GM21717 (cell line): Measurements from ENCODE around the gene ADAD2.

Experiments used
- ATAC-seq: cut with Tn5 transposase; IDR thresholded peaks from one replicate; pipeline ENCODE4 v1.9.1; 2021; ENCODE audit warnings: mild to moderate bottlenecking, moderate library complexity; ENCODE audit not compliant: unreplicated experiment

ADAD2 gene

DNA sequence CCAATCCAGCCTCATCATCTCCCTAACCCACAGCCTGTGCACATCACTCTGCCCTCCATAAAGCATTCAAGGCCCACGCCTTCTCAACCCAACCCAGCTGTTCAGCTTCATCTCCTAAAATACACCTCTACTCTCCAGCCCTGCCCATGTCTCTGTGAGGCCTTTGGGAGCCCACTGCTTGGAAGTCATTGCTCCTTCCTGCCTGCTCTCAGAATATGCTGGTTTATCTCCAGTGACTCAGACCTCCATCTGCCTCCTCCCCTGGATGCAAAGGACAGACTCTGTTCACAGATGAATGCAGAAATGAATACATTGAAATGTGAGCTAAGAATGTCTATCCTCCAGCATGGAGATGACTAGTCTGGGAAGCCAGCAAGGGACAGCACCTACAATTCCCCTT lies 29.9 kb downstream of the ADAD2 start:
- ATAC-seq, result no peak

GRCh38 chr16:84223456-84223855 lies 32.5 kb downstream of the ADAD2 start:
- ATAC-seq, result no peak

GRCh38 chr16:84224554-84224953 lies 33.6 kb downstream of the ADAD2 start:
- ATAC-seq, result no peak

DNA sequence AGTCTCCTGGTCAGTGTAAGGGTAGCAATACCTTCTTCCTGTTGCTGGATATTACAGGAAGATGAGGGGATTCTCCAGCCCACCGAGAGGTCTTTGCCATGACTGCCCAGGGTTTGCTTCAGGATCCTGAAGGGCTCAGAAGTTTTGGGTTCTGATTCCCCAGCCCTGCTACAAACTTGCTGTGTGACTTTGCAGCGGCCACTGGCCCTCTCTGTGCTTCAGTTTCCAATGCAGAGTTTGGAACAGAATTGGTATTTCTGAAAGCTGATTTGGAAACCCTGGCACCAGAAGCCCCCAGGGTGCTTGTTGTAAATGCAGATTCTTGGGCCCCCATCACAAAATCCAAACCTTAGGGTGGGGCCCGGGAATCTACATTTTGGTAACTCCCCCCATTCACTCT lies 34.2 kb downstream of the ADAD2 start:
- ATAC-seq, result no peak

DNA sequence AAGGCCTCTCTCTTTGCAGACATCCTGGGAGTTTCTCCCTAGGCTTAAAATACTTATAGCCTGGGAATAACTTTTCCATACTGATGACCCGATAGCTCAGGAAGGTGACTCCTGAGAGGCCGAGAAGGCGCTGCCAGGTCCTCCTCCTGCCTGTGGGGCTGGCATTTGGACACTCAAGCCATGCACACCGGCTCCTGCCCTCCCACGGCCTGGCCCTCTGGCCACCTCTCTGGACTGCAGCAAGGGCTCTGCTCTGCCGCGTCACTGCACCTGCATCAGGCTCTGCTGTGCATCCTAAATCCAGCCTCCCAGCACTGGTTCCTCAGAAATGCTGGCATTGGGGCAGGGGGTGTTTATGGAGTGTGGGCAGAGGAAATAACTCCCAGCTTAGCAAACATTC lies 34.6 kb downstream of the ADAD2 start:
- no peak for ATAC-seq

- no peak for ATAC-seq
Observed at GRCh38 chr16:84226026-84226425, 35.1 kb downstream of the ADAD2 start.

- no peak for ATAC-seq
Observed at GRCh38 chr16:84227548-84227947, 36.6 kb downstream of the ADAD2 start.

DNA sequence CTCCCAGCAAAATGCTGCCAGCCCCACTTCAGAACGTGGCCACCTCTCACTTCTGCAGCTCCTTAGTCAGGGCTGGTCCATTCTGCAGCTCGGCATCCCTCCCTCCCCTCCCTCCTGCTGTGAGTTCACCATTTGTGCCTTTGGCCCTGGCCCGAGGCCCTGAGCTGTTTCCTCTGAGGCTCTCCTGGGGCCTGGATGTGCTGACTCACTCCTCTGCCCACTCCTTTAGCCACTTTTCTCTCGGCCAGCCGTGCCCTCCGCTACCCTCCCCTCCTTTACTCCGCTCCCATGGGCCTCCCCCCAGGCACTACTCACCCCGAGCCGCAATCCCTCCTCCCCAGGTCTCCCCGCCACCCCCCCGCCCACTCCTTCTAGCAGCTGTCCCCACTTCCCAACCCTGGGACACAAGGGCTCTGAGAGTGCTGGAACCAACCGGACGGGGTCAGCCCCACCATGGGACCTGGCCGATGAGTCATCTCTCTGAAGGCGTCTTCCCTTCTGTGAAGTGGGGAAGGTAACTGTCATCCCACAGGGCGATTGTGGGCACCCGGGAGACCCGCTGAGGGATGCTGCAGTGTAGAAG lies 37.4 kb downstream of the ADAD2 start:
- no peak for ATAC-seq

DNA sequence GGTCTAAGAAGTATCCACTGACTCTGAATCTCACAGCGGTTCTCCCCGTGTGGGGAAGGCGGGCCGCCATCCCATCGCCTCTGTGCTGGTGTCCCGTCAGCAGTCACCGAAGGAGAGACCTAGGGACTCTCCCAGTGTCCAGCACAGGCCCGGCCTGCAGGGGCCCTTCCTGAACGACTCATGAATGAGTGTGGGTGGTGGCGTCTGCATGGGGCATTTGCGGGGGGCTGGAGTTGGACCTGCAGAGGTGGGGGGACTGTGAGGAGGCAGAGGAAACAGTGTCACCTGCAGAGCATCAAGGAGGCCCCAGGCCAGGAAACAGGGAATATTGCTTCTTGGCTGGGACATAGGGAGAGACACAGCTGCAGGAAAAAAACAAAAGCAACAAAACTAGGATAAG lies 38.5 kb downstream of the ADAD2 start:
- no peak for ATAC-seq

- ATAC-seq, result no peak
Observed at GRCh38 chr16:84232060-84232459, 41.1 kb downstream of the ADAD2 start.

DNA sequence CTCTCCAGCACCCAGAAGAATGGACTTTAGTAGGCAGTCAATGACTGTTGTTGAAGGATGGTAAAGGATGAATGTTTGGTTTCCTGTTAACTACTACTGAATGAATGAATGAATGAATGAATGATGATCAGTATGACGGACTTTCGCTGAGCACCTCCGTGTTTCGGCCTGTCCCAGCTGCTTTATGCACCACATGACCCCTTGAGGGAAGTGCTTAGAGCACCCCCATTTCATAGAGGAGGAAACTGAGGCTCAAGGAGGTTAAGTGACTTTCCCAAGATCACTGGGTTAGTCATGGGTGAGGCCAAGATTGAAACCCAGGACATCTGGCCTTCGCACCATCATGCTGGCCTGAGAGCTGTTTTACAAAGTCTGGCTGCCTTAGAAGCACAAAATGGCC lies 42.0 kb downstream of the ADAD2 start:
- ATAC-seq, result no peak

- no peak for ATAC-seq
Observed at GRCh38 chr16:84233748-84234147, 42.8 kb downstream of the ADAD2 start.

- ATAC-seq, result no peak
Observed at GRCh38 chr16:84234321-84235241, 43.6 kb downstream of the ADAD2 start.

DNA sequence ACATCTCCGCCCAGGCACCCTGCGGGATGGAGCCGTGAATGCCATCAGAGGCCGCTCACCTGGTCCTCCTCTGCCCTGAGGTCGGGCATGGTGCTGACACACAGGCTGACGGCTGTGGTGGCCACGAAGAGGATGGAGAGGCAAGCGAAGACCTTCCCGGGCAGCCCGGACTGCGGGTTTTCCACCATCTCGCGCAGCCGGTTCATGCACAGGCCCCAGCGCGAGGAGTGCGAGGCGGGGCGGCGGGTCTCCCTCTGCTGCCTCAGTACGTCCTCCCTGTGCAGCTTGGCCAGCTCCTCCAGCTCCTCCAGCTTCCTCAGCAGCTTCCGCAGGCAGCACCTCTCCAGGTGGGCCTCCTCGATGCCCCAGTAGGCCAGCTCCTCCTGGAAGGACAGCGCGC lies 45.7 kb downstream of the ADAD2 start:
- ATAC-seq, result no peak

- no peak for ATAC-seq
Observed at GRCh38 chr16:84237994-84238750, 47.2 kb downstream of the ADAD2 start.

DNA sequence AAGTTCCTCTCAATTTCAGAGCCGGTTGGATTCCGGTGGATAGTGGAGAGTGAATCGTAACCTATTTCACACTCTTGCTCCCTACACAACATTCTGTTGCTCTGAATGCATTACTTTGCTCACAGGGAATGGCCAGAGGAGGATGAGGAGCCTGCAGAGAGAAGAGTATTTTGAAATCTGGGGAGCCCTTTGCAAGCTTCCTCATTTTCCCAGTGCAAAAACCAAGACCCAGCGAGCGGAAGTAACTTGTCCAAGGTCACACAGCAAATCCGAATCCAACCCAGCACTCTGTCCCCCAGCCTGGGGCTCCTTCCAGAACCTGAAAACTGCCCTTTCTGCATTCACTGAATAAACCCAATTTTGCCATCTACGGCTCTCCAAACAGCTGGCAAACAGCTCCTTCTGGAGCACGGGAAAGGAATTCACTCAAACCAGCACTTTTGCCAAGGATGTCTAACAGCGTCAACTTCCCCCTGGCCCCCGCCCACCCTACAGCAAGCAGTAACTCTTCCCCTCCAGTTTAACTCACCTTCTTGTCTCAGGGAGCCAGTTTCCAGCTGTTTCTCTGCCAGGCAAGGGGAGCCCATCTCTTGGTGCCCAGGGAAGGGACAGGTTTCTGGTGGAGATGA lies 48.3 kb downstream of the ADAD2 start:
- no peak for ATAC-seq

DNA sequence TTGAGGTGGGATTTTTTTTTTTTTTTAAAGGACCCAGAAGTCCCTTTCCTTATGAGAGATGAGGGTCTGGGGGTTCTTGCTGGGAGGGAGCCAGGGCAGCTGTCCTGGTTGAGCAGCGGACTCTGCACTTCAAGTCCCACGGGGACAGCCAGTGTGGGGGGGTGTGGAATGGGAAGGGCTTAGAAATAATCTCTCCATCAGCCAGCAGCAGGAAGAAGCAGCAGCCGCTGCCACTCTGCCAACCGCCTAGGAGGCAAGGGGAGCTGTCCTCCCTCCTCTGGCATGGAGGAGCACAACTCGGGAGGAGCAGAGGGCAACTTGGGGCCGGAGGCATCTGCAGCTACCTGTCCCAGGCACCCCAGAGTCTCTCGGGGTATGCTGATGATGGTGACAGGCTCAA lies 49.0 kb downstream of the ADAD2 start, which contains the start of gene KCNG4:
Gene KCNG4, minus strand, starts transcription at position 104 of the 400 bp plus-strand sequence. CDS start 2,527 bp downstream, outside the sequence.
- no peak for ATAC-seq

- ATAC-seq, result no peak
Observed at GRCh38 chr16:84240455-84240854, 49.5 kb downstream of the ADAD2 start.

DNA sequence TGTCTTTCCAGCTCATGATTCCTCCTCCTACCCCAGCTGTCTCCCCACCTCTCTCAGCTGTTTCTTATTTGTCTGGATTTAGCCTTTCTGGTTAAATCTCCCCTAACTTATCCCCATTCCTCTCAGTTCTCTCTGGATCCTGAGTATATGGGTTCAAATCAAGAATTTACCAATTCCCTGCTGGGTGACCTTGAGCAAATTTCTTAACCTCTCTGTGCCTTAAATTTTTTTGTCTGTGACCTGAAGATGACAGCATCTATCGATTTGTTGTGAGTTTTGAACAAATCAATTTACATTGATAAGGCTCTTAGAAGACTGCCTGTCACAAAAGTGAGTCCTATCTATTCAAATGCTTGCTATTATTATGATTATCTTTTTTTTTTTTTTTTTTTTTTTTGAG lies 50.8 kb downstream of the ADAD2 start:
- no peak for ATAC-seq

DNA sequence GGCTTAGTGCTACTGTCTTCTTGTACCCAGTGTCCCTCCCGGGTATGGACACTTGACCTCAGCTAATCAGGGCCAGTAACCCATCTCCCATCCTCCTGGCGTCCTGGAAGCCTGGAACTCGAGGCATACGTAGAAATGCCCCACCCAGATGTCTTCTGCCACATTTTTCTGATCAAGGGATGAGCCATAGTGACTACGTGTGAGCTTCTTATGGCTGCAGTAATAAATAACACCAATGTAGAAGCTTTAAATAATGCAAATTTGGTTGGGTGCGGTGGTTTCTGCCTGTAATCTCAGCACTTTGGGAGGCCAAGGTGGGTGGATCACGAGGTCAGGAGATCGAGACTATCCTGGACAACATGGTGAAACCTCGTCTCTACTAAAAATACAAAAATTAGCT lies 51.9 kb downstream of the ADAD2 start:
- no peak for ATAC-seq

GRCh38 chr16:84243732-84244131 lies 52.8 kb downstream of the ADAD2 start:
- ATAC-seq, result no peak
